ENCODE results near the gene ITIH6. TPM values are rescaled to one million over a fixed set of nuclear protein-coding genes. Genes with fewer than 3 reads are reported as not detected.

Gene ITIH6
- total and polyA plus RNA-seq, 8 donors, result 0.06 to 0.16 (median 0.09) TPM; not detected in 3

DNA sequence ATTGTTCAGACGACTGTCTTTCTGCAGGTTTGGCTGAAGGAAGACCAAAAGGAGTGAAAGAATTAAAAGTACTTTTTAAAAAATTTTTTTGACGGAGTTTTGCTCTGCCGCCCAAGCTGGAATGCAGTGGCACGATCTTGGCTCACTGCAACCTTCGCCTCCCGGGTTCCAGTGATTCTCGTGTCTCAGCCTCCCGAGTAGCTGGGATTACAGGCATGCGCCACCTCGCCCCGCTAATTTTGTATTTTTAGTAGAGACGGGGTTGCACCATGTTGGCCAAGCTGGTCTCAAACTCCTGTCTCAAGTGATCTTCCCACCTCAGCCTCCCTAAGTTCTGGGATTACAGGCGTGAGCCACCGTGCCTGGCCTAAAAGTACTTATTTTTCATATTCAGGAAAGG lies 86.3 kb downstream of the ITIH6 start:
- ATAC-seq, result no peak

DNA sequence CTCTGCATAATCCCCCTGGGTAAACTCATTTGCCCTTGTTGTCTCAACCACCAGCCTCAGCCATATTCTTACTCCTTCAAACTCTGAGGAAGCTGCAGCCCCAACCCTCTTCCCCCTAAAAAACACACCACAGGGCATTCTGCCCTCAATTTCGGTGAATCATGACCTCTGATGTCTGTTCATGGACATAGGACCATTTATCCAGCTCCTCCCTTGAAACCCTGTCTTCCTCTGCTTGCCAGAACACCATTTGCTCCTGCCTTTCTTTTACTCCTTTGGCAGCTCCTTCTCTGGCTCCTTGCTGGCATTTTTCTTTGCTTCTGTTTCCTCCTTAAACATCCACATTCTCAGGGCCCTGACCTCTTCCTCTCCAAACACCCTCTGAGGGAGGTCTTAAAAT lies 87.1 kb downstream of the ITIH6 start:
- H3K4me1 ChIP-seq, result no peaks in the 10 kb centered on the region
- ATAC-seq, result no peak
- H3K36me3 ChIP-seq, result no peaks in the 10 kb centered on the region
- TF ChIP-seq, protein P1, sequence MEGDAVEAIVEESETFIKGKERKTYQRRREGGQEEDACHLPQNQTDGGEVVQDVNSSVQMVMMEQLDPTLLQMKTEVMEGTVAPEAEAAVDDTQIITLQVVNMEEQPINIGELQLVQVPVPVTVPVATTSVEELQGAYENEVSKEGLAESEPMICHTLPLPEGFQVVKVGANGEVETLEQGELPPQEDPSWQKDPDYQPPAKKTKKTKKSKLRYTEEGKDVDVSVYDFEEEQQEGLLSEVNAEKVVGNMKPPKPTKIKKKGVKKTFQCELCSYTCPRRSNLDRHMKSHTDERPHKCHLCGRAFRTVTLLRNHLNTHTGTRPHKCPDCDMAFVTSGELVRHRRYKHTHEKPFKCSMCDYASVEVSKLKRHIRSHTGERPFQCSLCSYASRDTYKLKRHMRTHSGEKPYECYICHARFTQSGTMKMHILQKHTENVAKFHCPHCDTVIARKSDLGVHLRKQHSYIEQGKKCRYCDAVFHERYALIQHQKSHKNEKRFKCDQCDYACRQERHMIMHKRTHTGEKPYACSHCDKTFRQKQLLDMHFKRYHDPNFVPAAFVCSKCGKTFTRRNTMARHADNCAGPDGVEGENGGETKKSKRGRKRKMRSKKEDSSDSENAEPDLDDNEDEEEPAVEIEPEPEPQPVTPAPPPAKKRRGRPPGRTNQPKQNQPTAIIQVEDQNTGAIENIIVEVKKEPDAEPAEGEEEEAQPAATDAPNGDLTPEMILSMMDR (IDR thresholded peaks at IDR 0.05), result no peak
- no peak overlapping the region for H3K27ac ChIP-seq
- no peak overlapping the region for H3K4me3 ChIP-seq
- H3K27me3 ChIP-seq, result no peaks in the 10 kb centered on the region
- intact Hi-C loops (cut with DNase I), result no loop called here
- no peak for DNase-seq
- no peaks in the 10 kb centered on the region for H3K9me3 ChIP-seq

More for the DNA sequence above, 86.3 kb downstream of the ITIH6 start:
- Histone ChIP-seq H3K4me1 (no peaks in the 10 kb centered on the region), H3K9me3 (no peaks in the 10 kb centered on the region), H3K36me3 (no peaks in the 10 kb centered on the region), H3K27ac (no peak overlapping the region), H3K27me3 (no peaks in the 10 kb centered on the region), H3K4me3 (no peak overlapping the region)
- DNase-seq, result no peak
- TF ChIP-seq, protein P1 (IDR thresholded peaks at IDR 0.05), result no peak
- intact Hi-C loops (cut with DNase I), result no loop called here

DNA sequence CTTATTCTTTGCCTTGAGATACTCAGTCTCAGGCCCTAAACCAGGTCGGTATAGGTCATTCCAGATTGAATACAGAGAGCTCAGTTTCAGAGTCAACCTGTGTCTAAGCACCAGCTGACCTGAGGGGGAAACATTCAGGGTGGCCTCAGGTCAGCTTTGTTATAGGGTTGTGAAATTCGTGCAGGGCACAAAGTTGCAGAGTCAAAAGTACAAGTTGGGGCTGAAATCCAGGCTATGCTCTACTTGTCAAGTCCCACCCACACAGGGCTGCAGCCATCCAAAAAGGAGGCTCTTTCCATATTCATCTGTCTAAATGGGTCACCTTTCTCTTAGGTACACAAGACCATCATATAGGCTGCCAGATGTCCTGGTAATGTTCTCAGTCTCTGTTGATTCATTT lies 89.7 kb downstream of the ITIH6 start:
- DNase-seq (no peak), ATAC-seq (no peak)
- Histone ChIP-seq H3K4me3 (no peak overlapping the region), H3K4me1 (no peaks in the 10 kb centered on the region), H3K27ac (no peak overlapping the region), H3K36me3 (no peaks in the 10 kb centered on the region), H3K9me3 (no peaks in the 10 kb centered on the region), H3K27me3 (no peaks in the 10 kb centered on the region)
- TF ChIP-seq, protein P1 (IDR thresholded peaks at IDR 0.05), result no peak
- intact Hi-C loops (cut with DNase I), result no loop called here

Other genes with a start within 250 kb of the ITIH6 start
- 100 to 1,000 TPM; 106 to 177 TPM for gene MAGED2, start 9.5 kb upstream of the ITIH6 start, total RNA-seq
- gene MAGED2, start 9.5 kb upstream of the ITIH6 start, polyA plus RNA-seq (ENCODE audit: insufficient read length in 6 of 6), result 100 to 1,000 TPM; 567 to 633 (median 594) TPM
- gene TRO, start 122.6 kb upstream of the ITIH6 start, total RNA-seq, result 10 to 100 TPM in 1 of 2 donors, 1 to 10 TPM in 1; 4.2 to 19.7 TPM
- gene TRO, start 122.6 kb upstream of the ITIH6 start, polyA plus RNA-seq (ENCODE audit: insufficient read length in 6 of 6), result 100 to 1,000 TPM in 4 of 6 donors, 10 to 100 TPM in 2; 85.5 to 137 (median 104) TPM
- under 1 TPM in 1 of 2 donors, not detected in 1; 0.47 TPM for gene PFKFB1, start 195.9 kb upstream of the ITIH6 start, total RNA-seq
- under 1 TPM; 0.18 to 0.60 (median 0.44) TPM for gene PFKFB1, start 195.9 kb upstream of the ITIH6 start, polyA plus RNA-seq (ENCODE audit: insufficient read length in 6 of 6)
- 10 to 100 TPM; 13.5 to 19.8 TPM for gene APEX2, start 202.1 kb upstream of the ITIH6 start, total RNA-seq
- 10 to 100 TPM; 12.7 to 15.6 (median 14.8) TPM for gene APEX2, start 202.1 kb upstream of the ITIH6 start, polyA plus RNA-seq (ENCODE audit: insufficient read length in 6 of 6)
- gene ALAS2, start 232.7 kb upstream of the ITIH6 start, total RNA-seq, result 1 to 10 TPM; 1.0 to 2.2 TPM
- gene ALAS2, start 232.7 kb upstream of the ITIH6 start, polyA plus RNA-seq (ENCODE audit: insufficient read length in 6 of 6), result 10 to 100 TPM; 14.3 to 56.9 (median 28.8) TPM